Measurements from ENCODE around the gene CDK6.

The CDK6 gene

GRCh38 chr7:92788559-92789183 lies 47.7 kb downstream of the CDK6 start:
- DNase-seq: no peak

DNA sequence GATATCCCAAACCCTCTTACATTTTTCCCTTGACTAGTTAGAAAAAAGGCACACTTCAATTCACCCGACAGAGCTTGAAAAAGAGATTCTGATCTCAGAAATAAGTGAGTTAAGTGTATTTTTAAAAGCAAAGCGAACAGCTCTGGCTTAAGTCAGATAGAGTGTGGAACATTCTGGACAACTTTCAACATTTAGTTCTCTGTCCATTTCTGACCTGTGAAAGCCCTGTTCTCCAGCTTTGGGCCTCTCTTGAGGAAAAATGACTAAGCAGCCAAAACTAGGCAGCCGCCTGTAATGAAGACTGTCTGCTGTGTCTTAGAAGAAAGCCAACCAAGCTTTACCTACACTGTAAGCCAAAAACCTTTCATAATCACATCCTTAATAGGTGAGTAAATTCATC lies 50.5 kb downstream of the CDK6 start:
- no peak for DNase-seq

DNA sequence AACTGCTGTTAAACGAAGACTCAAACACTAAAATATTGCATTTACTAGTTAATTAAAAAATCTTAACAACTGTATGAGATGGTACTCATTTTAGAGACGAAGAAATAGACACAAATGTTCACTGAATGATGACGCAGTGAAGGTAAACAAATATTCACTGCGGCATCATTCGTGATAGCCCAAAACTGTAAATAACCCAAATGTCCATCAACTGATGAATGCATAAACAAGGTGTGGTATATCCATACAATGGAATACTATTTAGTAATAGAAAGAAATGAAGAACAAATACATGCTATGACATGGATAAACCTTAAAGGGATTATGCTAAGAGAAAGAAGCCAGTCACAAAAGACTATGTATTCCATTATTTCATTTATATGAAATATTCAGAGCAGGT lies 51.4 kb downstream of the CDK6 start:
- DNase-seq: no peak

- no peak for DNase-seq
These were observed 52.8 kb downstream of the CDK6 start for GRCh38 chr7:92783260-92784201.

DNA sequence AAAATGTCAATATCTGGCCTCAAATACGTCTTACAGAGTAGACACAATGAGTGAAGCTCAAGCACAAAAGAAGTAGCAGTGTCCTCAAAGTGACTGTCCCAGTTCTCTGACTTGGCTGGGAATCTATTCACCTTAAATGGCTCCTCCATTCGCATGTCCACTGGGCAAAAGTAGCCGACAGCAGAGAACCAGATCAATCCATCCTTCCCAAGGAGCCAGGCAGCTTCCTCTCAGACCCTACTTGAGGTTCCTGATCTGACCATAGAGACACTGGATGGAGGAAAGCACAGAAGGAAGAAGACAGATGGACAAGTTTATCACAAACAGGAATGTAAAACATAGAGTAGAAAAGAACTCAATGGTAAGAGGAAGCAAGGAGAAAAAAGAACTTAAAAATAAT lies 53.5 kb downstream of the CDK6 start:
- DNase-seq: no peak

GRCh38 chr7:92782236-92782635 lies 54.1 kb downstream of the CDK6 start:
- DNase-seq: no peak

GRCh38 chr7:92781117-92781720 lies 55.2 kb downstream of the CDK6 start:
- DNase-seq: no peak

DNA sequence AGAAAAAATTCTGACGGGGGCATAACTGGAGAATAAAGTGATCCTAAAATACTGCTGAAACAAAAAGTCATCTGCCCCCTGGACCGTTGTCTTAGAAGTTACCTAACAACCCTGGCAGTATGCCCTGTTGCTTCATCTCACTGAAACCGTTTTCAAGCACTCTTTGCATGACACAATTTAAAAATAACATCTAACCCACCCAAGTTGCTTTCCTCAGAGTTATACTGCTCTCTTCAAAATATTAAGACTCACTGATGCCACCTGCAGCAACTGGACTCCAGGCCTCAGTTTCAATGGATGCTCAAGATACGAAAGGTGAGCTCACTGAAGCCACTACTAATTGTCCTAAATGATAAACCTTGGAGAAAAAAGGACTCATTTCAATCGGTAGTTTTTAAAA lies 57.4 kb downstream of the CDK6 start:
- peak; percentile 38 for DNase-seq

DNA sequence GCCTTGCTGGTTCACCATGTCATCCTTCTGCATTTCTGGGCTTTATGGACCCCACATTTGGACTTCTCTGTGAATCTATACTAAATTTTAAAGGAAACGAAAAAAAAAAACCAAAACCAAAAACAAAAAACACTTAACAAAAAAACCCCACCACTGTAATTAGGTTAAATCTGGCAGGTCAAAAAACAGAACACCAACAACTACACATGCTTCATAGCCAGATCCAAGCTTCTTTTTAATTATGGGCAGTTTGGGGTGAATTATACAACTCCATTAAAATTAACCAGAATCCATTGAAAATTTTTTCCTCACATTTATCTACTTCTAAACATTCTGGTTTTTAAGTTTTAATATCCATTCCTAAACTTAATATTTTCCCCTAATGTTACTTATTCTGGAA lies 58.4 kb downstream of the CDK6 start:
- DNase-seq: no peak

DNA sequence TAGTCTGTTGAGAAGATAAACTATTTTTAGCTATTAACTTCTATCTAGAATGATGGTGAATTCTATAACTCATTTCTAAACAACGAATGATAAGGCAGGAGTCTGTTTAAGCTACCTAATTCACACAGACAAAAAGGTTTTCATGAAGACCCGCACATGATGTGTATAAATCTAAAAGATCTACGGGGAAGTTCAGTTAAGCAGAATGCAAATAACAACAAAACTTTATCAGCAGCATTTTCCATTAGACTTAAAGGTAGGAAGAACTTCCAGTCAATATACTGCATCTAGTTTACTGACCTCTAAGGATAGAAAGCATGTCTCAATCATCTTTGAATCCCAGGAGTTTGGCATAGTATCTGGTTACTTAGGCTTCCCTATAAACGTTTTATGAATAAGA lies 62.6 kb downstream of the CDK6 start:
- no peak for DNase-seq

- DNase-seq: no peak
These were observed 66.5 kb downstream of the CDK6 start for GRCh38 chr7:92769844-92770243.

DNA sequence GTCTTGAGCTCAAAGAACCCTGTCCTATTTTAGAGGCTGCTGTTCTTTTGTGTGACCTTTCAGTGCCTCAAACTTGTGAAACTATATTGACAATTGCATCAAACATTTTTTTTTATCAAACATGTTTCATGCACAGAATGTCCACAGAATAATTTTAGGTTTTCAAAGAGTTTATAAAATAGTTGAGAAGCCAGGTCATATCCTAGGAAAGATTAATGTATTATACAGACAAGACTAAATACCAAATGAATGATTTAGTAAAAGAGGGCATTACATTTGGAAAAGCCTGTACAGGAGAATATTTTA lies 67.0 kb downstream of the CDK6 start:
- DNase-seq: no peak

- DNase-seq: no peak
These were observed 67.6 kb downstream of the CDK6 start for GRCh38 chr7:92768501-92769393.

DNA sequence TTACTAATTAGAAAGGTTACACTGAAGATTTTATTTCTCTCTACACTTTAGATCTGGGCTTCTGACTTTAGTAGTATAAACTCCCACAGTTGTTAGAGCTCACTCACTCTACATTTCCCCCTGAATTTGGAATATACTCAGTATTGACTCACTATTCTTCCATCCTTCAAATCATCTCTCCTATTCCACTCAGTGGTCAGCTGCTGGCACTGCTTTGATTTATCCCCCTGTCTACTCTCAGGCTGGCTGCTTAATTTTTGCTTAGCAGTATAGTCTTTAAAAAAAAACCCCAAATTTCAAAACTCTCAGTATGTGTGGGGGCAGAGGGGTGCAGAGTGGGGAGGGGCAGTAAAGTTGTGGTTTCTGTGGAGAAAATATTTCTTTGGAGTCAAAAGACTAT lies 68.9 kb downstream of the CDK6 start:
- DNase-seq: no peak

DNA sequence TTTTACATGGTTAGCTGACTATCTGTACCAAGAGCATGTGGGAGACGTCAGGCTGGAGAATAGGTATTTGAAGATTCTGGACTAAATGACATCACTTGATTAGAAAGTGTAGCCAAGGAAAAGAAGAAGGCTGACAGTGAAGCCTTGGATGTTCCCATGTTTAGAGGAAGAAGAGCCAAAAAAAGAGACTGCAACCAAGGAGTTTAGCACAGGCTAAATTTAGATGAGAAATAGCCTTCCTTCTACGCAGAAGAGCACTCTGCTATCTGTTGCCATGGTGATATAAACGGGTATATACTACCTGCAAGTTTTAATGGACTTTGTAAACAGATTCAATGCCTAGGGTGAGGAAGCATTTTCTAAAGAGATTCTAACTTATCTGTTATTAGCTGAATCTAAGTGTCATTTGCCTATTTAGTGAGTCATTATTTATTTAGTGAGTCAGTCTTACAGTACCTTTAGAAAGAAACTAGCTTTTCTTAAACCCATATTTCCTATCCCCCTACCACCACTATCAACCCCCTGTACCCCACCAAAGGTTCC lies 69.8 kb downstream of the CDK6 start:
- DNase-seq: no peak

DNA sequence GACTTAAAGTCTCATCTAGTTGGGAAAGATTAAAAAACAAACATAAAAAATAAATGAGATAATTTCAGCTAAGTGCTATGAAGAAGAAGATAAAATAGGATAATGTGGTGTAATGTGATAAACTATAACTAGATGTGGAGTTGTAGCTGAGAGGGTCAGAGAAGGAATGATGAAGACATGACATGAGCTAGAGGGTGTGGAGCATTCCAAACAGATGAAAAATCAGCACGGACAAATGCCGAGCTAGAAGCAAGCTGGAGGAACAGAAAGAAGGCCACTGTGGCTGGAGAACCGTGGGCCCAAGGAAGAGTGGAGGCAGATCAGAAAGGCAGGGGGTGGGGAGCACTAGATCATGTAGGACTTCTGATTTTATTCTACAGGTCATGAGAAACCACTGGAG lies 70.6 kb downstream of the CDK6 start:
- no peak for DNase-seq

DNA sequence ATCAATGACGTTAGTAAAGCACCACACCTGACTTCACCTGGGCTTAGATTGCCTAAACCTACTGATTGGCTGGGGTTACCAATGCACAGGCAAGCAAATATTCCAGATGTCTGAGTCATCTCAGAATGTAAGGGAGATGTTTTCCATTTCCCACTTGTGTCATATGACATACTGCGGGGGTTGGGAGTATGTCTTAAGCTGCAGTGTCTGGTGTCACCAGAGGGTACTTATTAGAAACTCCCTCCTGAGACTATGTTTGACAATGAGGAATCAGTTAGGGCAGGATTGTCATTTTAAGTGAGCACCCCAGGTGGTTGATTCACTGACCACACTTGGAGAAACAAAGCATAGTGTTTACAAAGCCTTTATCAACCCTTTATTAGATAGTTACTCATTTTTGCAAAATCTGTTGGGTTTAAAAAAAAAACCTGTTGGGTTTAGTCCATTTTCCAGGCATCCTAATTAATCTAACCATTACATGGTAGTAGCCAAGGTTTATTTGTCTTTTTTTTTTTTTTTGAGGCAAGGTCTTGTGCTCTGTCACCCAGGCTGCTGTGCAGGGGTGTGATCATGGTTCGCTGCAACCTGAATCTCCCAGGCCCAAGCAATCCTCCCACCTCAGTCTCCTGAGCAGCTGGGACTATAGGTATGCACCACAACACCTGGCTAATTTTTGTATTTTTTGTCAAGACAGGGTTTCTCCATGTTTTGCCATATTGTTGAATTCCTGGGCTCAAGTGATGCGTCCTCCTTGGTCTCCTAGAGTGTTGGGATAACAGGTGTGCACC lies 72.5 kb downstream of the CDK6 start:
- DNase-seq: no peak

DNA sequence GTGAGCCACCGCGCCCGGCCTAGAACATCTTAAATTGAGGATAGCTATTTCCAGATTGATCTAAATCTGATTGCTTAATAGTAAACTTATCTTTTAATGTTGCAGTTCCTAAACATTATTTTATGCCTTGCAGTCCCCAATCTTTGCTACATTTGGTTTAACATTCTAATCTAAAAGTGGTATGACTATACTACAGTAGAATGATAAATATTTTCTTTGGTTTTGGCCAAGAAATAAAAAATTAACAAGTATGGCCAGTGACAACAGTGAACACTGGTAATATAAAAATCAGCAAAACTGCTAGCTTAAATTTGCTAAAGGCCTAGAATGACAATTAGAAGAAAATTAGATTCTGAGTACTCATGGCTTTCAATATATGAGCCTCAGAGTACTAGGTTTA lies 73.5 kb downstream of the CDK6 start:
- DNase-seq: no peak

- DNase-seq: no peak
These were observed 74.8 kb downstream of the CDK6 start for GRCh38 chr7:92761391-92762097.

DNA sequence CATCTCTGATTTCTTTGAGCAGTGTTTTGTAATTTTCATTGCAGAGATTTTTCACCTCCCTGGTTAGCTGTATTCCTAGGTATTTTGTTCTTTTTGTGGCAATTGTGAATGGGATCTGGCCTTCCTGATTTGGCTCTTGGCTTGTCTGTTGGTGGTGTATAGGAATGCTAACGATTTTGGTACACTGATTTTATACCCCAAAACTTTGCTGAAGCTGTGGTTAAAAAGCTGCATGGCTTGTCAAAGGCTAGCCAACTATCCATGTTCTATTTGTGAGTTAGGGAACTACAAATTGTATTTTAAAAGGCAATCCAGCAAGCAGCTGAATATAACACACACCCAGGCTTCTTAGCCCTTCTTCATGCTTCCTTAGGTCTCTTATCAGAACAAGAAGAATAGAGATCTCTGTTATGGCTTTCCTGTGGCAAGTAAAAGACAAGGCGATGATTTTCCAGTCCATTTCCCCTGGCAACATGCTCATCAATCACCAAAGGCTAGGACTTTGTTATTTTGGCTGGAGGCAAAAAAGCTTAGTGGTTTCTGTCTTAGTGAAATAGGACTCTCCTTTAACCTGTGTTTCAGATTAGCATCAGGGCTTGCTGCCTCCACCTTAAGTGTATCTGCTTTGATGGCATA lies 77.5 kb downstream of the CDK6 start:
- no peak for DNase-seq

Measured in SIG-M5 (cell line).